ENCODE data around the gene CMSS1. TPM values are rescaled to one million over a fixed set of nuclear protein-coding genes. Genes with fewer than 3 reads are reported as not detected.

Gene CMSS1
- total RNA-seq, 1 donor from 2014 or later = 56.3 TPM

DNA sequence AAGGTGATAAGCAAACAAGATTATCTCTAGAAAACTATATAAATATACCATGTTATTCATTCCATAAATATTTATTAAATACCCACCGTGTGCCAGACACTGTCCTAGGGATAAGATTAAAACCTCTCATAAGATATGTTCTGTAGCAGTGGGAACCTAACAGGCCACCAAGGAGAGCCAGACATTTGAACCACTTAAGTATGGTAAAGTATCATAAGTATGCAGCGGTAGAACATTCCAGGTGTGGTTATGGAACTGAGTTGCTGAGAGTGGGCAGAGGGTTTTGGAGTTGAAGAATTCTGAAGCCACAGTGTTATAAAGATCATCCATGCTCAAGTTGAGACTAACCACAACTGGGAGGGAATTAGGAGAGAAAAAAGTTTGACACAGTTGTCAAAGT, 282.0 kb downstream of the CMSS1 start:
- H3K4me3 ChIP-seq = no peak overlapping the region
- Mint-ChIP-seq H3K27ac (no peak overlapping the region), H3K27me3 (ENCODE audit: insufficient read depth, low read depth) (no peaks in the 10 kb centered on the region), H3K4me1 (peaks cover 8% of the 10 kb centered on the region), H3K4me3 (no peak overlapping the region), H3K36me3 (peaks cover 2% of the 10 kb centered on the region), H3K9me3 (no peaks in the 10 kb centered on the region)
- no peaks in the 10 kb centered on the region for H4K20me1 ChIP-seq (ENCODE audit: low read depth)
- no peaks in the 10 kb centered on the region for H3K4me1 ChIP-seq
- DNase-seq (ENCODE audit: low spot score) = no peak
- no peaks in the 10 kb centered on the region for H3F3A ChIP-seq (ENCODE audit: low read depth)
- H3K9ac ChIP-seq = no peak overlapping the region
- no peak overlapping the region for H3K27ac ChIP-seq
- no peaks in the 10 kb centered on the region for H3K27me3 ChIP-seq
- no peaks in the 10 kb centered on the region for H3K79me2 ChIP-seq (ENCODE audit: low read depth)
- no peak overlapping the region for H2AFZ ChIP-seq (replicated peaks)
- TF ChIP-seq EZH2phosphoT487 (IDR thresholded peaks at IDR 0.05) = no peak
- TF ChIP-seq, protein P1, sequence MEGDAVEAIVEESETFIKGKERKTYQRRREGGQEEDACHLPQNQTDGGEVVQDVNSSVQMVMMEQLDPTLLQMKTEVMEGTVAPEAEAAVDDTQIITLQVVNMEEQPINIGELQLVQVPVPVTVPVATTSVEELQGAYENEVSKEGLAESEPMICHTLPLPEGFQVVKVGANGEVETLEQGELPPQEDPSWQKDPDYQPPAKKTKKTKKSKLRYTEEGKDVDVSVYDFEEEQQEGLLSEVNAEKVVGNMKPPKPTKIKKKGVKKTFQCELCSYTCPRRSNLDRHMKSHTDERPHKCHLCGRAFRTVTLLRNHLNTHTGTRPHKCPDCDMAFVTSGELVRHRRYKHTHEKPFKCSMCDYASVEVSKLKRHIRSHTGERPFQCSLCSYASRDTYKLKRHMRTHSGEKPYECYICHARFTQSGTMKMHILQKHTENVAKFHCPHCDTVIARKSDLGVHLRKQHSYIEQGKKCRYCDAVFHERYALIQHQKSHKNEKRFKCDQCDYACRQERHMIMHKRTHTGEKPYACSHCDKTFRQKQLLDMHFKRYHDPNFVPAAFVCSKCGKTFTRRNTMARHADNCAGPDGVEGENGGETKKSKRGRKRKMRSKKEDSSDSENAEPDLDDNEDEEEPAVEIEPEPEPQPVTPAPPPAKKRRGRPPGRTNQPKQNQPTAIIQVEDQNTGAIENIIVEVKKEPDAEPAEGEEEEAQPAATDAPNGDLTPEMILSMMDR (IDR thresholded peaks at IDR 0.05) = no peak
- no peak for TF ChIP-seq EZH2 (IDR thresholded peaks at IDR 0.05)
- H3K36me3 ChIP-seq = no peaks in the 10 kb centered on the region
- no peaks in the 10 kb centered on the region for H3K9me3 ChIP-seq (ENCODE audit: low read depth)
- H3K4me2 ChIP-seq = no peak overlapping the region

DNA sequence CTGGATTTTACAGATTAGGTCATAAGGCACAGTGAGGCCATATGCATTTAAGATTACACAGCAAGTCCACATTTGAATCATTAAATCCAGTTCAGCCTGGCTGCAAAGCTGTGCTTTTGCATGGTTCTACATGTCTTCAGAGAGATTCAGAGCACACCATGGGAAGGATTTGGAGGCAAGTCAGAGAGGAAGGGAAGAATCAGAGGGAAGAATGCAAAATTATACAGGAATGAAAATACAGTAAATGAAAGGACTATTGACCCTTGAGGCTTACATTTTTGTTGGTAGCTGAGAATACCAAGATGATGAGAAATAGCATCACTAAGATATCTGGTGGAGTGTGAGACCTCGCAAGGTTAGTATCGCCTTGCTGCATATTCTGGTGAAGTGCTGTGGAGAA, 282.8 kb downstream of the CMSS1 start:
- H3K27ac Mint-ChIP-seq = no peak overlapping the region
- Histone ChIP-seq H2AFZ (replicated peaks) (no peak overlapping the region), H3K4me1 (no peaks in the 10 kb centered on the region), H3F3A (ENCODE audit: low read depth) (no peaks in the 10 kb centered on the region), H3K27me3 (no peaks in the 10 kb centered on the region), H3K27ac (no peak overlapping the region), H3K4me3 (no peak overlapping the region), H3K9ac (no peak overlapping the region), H3K36me3 (no peaks in the 10 kb centered on the region), H4K20me1 (ENCODE audit: low read depth) (no peaks in the 10 kb centered on the region), H3K79me2 (ENCODE audit: low read depth) (no peaks in the 10 kb centered on the region), H3K9me3 (ENCODE audit: low read depth) (no peaks in the 10 kb centered on the region), H3K4me2 (no peak overlapping the region)
- no peak for DNase-seq (ENCODE audit: low spot score)
- H3K4me1 Mint-ChIP-seq = peaks cover 8% of the 10 kb centered on the region
- H3K27me3 Mint-ChIP-seq (ENCODE audit: insufficient read depth, low read depth) = no peaks in the 10 kb centered on the region
- H3K4me3 Mint-ChIP-seq = no peak overlapping the region
- peaks cover 2% of the 10 kb centered on the region for H3K36me3 Mint-ChIP-seq
- no peaks in the 10 kb centered on the region for H3K9me3 Mint-ChIP-seq
- TF ChIP-seq, protein P1 (IDR thresholded peaks at IDR 0.05) = no peak
- TF ChIP-seq EZH2 (IDR thresholded peaks at IDR 0.05) = no peak
- no peak for TF ChIP-seq EZH2phosphoT487 (IDR thresholded peaks at IDR 0.05)

DNA sequence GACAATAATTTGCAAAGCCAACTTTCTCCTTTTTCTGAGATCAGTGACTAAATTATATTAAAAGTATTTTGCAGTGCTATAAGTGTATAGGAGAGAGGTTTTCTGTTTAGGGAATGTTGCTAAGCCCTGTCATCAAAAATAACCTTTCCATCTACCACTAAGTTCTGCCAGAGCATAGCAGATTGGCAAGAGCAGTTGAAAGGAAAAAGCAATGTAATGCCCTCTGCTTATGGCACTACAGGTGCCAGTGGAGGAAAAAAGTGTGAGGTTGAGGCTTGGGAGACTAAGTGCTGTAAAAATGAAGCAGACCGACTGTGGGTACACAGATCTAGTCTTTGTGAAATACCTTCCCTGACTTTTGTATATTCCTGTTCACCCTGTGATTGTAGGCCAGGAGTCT, 285.1 kb downstream of the CMSS1 start:
- no peaks in the 10 kb centered on the region for H3K79me2 ChIP-seq (ENCODE audit: low read depth)
- H3K4me2 ChIP-seq = no peak overlapping the region
- H2AFZ ChIP-seq (replicated peaks) = no peak overlapping the region
- H4K20me1 ChIP-seq (ENCODE audit: low read depth) = no peaks in the 10 kb centered on the region
- H3K9ac ChIP-seq = no peak overlapping the region
- Mint-ChIP-seq H3K9me3 (no peaks in the 10 kb centered on the region), H3K27me3 (ENCODE audit: insufficient read depth, low read depth) (no peaks in the 10 kb centered on the region), H3K27ac (no peak overlapping the region), H3K4me1 (peaks cover 8% of the 10 kb centered on the region), H3K36me3 (peaks cover 2% of the 10 kb centered on the region), H3K4me3 (no peak overlapping the region)
- no peaks in the 10 kb centered on the region for H3F3A ChIP-seq (ENCODE audit: low read depth)
- H3K4me3 ChIP-seq = no peak overlapping the region
- no peak for DNase-seq (ENCODE audit: low spot score)
- no peaks in the 10 kb centered on the region for H3K9me3 ChIP-seq (ENCODE audit: low read depth)
- H3K27me3 ChIP-seq = no peaks in the 10 kb centered on the region
- no peaks in the 10 kb centered on the region for H3K4me1 ChIP-seq
- TF ChIP-seq EZH2 (IDR thresholded peaks at IDR 0.05) (no peak), EZH2phosphoT487 (IDR thresholded peaks at IDR 0.05) (no peak)
- TF ChIP-seq, protein P1 (IDR thresholded peaks at IDR 0.05) = no peak
- H3K36me3 ChIP-seq = no peaks in the 10 kb centered on the region
- H3K27ac ChIP-seq = no peak overlapping the region

All from neural progenitor cell (in vitro differentiated cells).